ENCODE results near the gene CHMP2A. TPM values are rescaled to one million over a fixed set of nuclear protein-coding genes. Genes with fewer than 3 reads are reported as not detected.

The CHMP2A gene
- total RNA-seq, 1 experiment from 2014 or later: 154 TPM

- H3K36me3 Mint-ChIP-seq (ENCODE audit: insufficient read depth, unreplicated experiment): peaks cover 30% of the 10 kb centered on the region
- H3K9me3 Mint-ChIP-seq (ENCODE audit: unreplicated experiment): no peaks in the 10 kb centered on the region
Observed at GRCh38 chr19:58573658-58574164, 18.8 kb upstream of the CHMP2A start.

GRCh38 chr19:58572818-58573657 is 18.1 kb upstream of the CHMP2A start, which contains the start of gene MZF1:
MZF1 (minus strand) TSS chr19:58573335; CDS start chr19:58571389, 1,946 bp downstream.
- Mint-ChIP-seq H3K4me3 (ENCODE audit: unreplicated experiment) (peak within 1 kb of the TSS; percentile 89), H3K36me3 (ENCODE audit: insufficient read depth, unreplicated experiment) (peaks cover 24% of the 10 kb centered on the region), H3K27me3 (ENCODE audit: insufficient read depth, unreplicated experiment) (no peaks in the 10 kb centered on the region), H3K27ac (ENCODE audit: low read depth, unreplicated experiment) (peak within 1 kb of the TSS; percentile 98), H3K9me3 (ENCODE audit: unreplicated experiment) (no peaks in the 10 kb centered on the region), H3K4me1 (ENCODE audit: insufficient read depth, unreplicated experiment) (peaks cover 23% of the 10 kb centered on the region)
- CTCF ChIA-PET: interaction anchor here (1.0 kb wide), 1 partner anchor 12 kb away, joined by 4 read pairs; no protein-coding TSS in a partner anchor
- BruUV-seq (replicated peaks): no TSS peak
- peak; percentile 100 for DNase-seq (ENCODE audit: unreplicated experiment)
- intact Hi-C loops (cut with micrococcal nuclease): loop anchor here (2.0 kb wide), 2 partner anchors 14 to 28 kb away; partner anchors contain the start of genes TRIM28 and UBE2M
- TF ChIP-seq CTCF (IDR thresholded peaks at IDR 0.05; ENCODE audit: unreplicated experiment): no peak
- POLR2A ChIA-PET: interaction anchor here (0.7 to 2.1 kb wide), 8 partner anchors 11 to 165 kb away, joined by 3 to 32 read pairs (median 6); partner anchors contain the start of genes CHMP2A, TRIM28, UBE2M and ZBTB45

More at GRCh38 chr19:58573658-58574164, 18.8 kb upstream of the CHMP2A start:
- Mint-ChIP-seq H3K27me3 (ENCODE audit: insufficient read depth, unreplicated experiment) (no peaks in the 10 kb centered on the region), H3K4me3 (ENCODE audit: unreplicated experiment) (peak overlapping the region; percentile 89), H3K27ac (ENCODE audit: low read depth, unreplicated experiment) (peak overlapping the region; percentile 98), H3K4me1 (ENCODE audit: insufficient read depth, unreplicated experiment) (peaks cover 19% of the 10 kb centered on the region)
- BruUV-seq (replicated peaks): no TSS peak
- no peak for DNase-seq (ENCODE audit: unreplicated experiment)
- ChIA-PET POLR2A (interaction anchor here (0.7 to 2.7 kb wide), 3 partner anchors 14 to 98 kb away, joined by 3 to 44 read pairs (median 11); partner anchors contain the start of genes UBE2M and ZNF446), CTCF (no interaction called here)
- intact Hi-C loops (cut with micrococcal nuclease): loop anchor here (2.0 kb wide), 2 partner anchors 15 to 29 kb away; partner anchors contain the start of genes TRIM28 and UBE2M
- no peak for TF ChIP-seq CTCF (IDR thresholded peaks at IDR 0.05; ENCODE audit: unreplicated experiment)

GRCh38 chr19:58572026-58572817 is 17.3 kb upstream of the CHMP2A start:
- intact Hi-C loops (cut with micrococcal nuclease): loop anchor here (2.0 kb wide), 2 partner anchors 13 to 27 kb away; partner anchors contain the start of genes TRIM28 and UBE2M
- no peak for TF ChIP-seq CTCF (IDR thresholded peaks at IDR 0.05; ENCODE audit: unreplicated experiment)
- POLR2A ChIA-PET: interaction anchor here (1.0 to 2.1 kb wide), 8 partner anchors 10 to 53 kb away, joined by 3 to 32 read pairs (median 6); partner anchors contain the start of genes CHMP2A, TRIM28, UBE2M and ZBTB45
- H3K4me3 Mint-ChIP-seq (ENCODE audit: unreplicated experiment): peak overlapping the region; percentile 89
- TSS peak; percentile 11 for BruUV-seq (replicated peaks)
- no peaks in the 10 kb centered on the region for H3K9me3 Mint-ChIP-seq (ENCODE audit: unreplicated experiment)
- no peaks in the 10 kb centered on the region for H3K27me3 Mint-ChIP-seq (ENCODE audit: insufficient read depth, unreplicated experiment)
- H3K36me3 Mint-ChIP-seq (ENCODE audit: insufficient read depth, unreplicated experiment): peaks cover 31% of the 10 kb centered on the region
- H3K27ac Mint-ChIP-seq (ENCODE audit: low read depth, unreplicated experiment): peak overlapping the region; percentile 98
- CTCF ChIA-PET: interaction anchor here (1.0 to 1.5 kb wide), 2 partner anchors 11 to 53 kb away, joined by 4 read pairs; partner anchors contain the start of gene ZBTB45
- peaks cover 23% of the 10 kb centered on the region for H3K4me1 Mint-ChIP-seq (ENCODE audit: insufficient read depth, unreplicated experiment)
- no peak for DNase-seq (ENCODE audit: unreplicated experiment)
